NCI-H2081 (cell line): ENCODE measurements around the gene WRAP53.

Experiments used
- DNase-seq, 2 experiments: peaks; one replicate each; lab custom pipeline; 2025; lab: John Stamatoyannopoulos, UW

Gene WRAP53

DNA sequence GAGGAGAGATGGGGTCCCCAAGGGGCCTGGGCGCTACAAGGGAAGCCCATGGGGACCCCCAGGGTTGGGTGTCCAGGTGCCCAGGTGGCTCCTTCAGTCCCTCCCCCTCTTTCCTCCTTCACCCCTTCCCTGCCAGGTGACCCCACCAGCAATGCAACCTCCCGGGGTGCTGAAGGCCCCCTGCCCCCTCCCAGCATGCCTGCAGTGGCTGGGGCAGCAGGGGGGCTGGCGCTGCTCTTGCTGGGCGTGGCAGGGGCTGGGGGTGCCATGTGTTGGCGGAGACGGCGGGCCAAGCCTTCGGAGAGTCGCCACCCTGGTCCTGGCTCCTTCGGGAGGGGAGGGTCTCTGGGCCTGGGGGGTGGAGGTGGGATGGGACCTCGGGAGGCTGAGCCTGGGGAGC lies 20.8 kb downstream of the WRAP53 start:
- no peak for DNase-seq

- DNase-seq, result no peak
Observed at GRCh38 chr17:7710301-7710700, 22.0 kb downstream of the WRAP53 start.

GRCh38 chr17:7711051-7711755 lies 22.9 kb downstream of the WRAP53 start:
- no peak for DNase-seq

GRCh38 chr17:7712111-7712771 lies 24.0 kb downstream of the WRAP53 start:
- DNase-seq, result no peak

- DNase-seq, result no peak
Observed at GRCh38 chr17:7713782-7714181, 25.5 kb downstream of the WRAP53 start.

GRCh38 chr17:7714721-7715594 lies 26.7 kb downstream of the WRAP53 start:
- DNase-seq, result no peak

GRCh38 chr17:7715936-7716886 lies 27.9 kb downstream of the WRAP53 start:
- no peak for DNase-seq

DNA sequence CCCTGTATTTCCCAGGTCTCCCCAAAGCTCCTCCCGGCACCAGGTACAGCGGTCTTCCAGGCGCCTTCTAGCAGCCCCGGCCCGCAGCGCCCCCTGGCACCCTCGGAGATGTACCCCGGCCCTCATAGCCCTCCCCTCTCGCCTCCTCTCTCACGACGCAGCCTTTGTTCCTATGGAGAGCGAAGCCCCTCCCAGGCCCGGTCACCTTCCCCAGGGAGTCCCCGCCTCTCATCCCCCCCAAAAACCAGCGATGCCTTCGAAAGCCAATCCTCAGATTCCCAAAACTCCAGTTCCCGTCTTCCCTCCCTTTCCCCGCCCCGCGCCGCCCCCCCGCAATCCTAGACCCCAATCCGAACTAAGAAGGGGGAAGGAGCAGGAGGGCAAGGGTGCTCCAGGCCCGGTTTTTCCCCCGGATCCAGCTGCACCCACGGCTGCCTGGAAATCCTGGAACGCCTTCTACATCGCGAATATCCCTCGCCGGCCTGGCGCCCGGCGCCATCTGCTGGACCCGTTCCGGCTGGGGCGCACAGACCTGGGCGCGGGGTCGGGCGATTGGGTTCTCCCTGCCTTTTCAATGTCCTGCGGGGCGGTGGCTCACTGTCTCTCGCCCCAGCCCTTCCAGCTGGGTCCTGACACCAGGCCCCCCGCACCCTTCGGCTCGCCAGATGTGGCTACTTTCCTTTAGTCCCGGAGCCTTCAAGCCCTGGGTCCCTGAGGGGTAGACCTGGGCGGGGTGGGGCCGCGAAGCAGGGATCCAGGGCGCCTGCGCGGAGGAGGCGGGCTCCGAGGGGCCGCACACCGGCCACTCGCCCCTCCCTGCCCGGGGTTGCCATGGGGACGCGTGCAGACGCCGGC lies 28.9 kb downstream of the WRAP53 start, which contains the start of gene DNAH2:
TSS of gene DNAH2 (plus strand) at position 844 of the 855 bp plus-strand sequence. CDS start 1,991 bp downstream, outside the sequence.
- DNase-seq, result peak; percentile 82 to 86

GRCh38 chr17:7717756-7718350 lies 29.6 kb downstream of the WRAP53 start:
- no peak for DNase-seq

- no peak for DNase-seq
Observed at GRCh38 chr17:7719661-7720060, 31.4 kb downstream of the WRAP53 start.

GRCh38 chr17:7720125-7720524 lies 31.8 kb downstream of the WRAP53 start:
- peak; percentile 51 to 64 for DNase-seq

DNA sequence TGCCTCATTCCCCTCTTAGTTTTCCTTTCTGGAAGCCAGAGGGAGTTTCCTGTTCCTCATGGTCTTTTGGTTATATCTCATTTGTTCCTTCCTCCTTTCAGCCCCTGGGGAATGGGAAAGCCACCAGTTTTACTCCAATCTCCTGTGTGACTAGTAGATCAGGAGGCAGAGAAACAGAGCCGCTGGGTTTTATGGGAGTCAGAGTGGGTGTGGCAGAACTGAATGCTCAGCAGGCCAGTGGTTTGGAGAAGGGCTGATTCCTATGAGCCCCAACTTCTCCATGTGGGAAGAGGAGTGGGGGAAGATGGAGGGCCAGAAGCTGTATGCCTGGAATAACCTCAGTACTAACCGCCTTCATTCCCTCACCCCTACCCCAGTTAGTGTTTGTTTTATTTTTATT lies 33.3 kb downstream of the WRAP53 start:
- no peak for DNase-seq

GRCh38 chr17:7727886-7728285 lies 39.6 kb downstream of the WRAP53 start:
- DNase-seq, result no peak

DNA sequence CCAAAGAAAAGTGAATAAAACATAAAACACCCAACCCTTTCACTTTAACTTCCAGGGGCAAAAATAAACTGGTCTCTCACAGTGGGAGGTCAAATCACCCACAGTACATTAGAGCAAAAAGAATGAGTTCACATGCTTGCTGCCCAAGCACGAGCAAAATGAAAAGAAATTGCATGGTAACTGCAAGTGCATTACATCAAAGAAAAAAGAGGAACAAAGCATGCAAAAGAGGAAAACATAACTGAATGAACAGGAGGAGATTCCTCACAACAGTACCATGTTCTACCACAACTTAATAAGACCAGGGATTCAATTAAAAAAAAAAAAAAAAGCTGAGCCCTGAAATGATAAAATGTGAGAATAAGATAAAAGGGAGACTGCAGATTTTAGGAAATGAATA lies 41.5 kb downstream of the WRAP53 start:
- DNase-seq, result peak in 1 of 2 experiments; percentile 8

DNA sequence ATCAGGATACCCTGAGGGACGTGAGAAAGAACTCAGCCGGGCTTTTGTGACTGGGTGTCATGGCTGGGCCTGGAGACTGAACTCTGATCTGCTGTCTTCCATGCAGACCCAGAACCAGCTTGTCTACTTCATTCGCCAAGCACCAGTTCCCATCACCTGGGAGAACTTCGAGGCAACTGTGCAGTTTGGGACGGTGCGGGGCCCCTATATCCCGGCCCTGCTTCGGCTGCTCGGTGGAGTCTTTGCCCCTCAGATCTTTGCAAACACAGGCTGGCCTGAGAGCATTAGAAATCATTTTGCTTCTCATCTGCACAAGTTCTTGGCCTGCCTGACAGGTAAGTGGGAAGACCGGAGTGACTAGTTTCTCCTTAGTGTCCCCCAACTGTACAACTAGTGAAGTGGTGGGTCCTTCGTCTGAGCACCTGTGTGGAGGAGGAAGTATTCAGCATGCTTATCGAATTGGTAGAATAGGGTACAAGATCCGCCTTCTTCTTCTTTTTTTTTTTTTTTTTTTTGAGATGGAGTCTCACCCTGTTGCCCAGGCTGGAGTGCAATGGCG lies 44.8 kb downstream of the WRAP53 start:
- no peak for DNase-seq

GRCh38 chr17:7737601-7738000 lies 49.3 kb downstream of the WRAP53 start:
- no peak for DNase-seq

DNA sequence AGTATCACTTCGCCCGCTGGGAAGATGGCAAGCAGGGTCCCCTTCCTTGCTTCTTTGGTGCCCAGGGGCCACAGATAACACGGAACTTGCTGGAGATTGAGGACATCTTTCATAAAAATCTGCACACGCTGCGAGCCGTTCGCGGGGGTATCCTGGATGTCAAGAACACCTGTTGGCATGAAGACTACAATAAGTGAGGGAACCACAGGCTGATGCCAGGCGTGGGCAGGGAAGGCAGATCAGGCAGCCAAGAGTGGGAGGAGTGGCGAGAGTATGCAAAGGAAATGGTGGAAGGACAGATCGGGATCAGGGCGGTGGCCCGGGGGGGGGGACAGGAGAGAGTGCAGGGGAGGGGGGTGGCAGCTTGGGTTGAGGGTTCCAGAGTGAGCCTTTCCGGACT lies 51.5 kb downstream of the WRAP53 start:
- DNase-seq, result no peak

DNA sequence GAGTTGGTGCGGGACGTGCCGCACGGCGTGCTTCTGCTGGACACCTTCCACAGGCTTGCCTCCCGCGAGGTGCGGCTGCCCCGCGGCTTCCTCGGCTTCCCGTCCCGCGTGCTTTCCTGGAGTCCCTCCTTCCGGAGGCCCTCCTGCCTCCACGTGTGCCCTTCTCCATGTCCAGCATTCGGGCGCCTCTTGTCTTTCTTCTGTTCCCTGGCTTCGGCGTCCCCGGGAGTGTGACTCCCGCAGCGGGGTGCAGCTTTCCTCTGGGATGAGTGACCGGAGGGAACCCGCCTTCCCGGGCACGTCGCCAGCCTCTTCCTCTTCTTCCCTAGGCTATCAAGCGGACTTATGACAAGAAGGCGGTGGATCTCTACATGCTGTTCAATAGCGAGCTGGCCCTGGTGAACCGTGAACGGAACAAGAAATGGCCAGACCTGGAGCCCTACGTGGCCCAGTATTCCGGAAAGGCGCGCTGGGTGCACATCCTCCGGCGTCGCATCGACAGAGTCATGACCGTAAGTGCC lies 52.3 kb downstream of the WRAP53 start:
- no peak for DNase-seq

DNA sequence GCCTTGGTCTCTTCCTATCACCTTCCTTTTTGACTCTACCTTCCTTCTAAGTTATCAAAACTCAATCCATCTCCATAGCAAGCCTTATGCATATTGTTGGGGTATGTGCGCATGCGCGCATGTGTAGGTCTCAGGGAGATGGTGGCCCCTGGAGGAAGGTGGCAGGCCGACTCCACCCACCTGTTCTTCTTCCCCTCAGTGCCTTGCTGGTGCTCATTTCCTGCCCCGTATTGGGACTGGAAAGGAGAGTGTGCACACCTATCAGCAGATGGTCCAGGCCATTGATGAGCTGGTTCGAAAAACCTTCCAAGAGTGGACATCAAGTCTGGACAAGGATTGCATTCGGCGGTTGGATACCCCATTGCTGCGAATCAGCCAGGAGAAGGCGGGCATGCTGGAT lies 54.5 kb downstream of the WRAP53 start:
- no peak for DNase-seq

DNA sequence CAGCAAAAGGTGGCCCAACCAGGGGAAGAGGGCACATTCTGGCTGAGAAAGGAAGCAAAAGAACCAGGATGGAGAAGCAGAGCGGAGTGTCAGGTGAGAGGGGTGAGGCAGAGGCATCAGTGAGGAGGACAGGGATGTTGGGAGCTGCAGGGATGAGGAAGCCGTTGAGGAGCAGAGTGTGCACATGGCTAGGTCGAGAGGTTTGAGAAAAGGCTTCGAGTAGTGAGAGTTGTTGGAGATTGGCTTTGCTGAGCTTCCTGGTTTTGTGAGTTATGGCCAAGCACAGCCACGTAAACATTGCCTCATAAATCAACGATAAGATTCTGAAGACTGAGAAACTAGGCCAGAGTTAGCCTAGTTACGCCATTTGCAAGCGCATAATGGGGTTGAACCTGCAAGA lies 56.1 kb downstream of the WRAP53 start:
- no peak for DNase-seq
